HG02678 (cell line): Measurements from ENCODE around the gene NISCH.
A peak's percentile ranks its signal among the peaks of the same experiment; 100 is the strongest.

Experiments
- ATAC-seq: cut with Tn5 transposase; IDR thresholded peaks from one replicate; pipeline ENCODE4 v1.9.1; 2021; ENCODE audit warnings: mild to moderate bottlenecking, moderate library complexity; ENCODE audit not compliant: unreplicated experiment

NISCH gene

DNA sequence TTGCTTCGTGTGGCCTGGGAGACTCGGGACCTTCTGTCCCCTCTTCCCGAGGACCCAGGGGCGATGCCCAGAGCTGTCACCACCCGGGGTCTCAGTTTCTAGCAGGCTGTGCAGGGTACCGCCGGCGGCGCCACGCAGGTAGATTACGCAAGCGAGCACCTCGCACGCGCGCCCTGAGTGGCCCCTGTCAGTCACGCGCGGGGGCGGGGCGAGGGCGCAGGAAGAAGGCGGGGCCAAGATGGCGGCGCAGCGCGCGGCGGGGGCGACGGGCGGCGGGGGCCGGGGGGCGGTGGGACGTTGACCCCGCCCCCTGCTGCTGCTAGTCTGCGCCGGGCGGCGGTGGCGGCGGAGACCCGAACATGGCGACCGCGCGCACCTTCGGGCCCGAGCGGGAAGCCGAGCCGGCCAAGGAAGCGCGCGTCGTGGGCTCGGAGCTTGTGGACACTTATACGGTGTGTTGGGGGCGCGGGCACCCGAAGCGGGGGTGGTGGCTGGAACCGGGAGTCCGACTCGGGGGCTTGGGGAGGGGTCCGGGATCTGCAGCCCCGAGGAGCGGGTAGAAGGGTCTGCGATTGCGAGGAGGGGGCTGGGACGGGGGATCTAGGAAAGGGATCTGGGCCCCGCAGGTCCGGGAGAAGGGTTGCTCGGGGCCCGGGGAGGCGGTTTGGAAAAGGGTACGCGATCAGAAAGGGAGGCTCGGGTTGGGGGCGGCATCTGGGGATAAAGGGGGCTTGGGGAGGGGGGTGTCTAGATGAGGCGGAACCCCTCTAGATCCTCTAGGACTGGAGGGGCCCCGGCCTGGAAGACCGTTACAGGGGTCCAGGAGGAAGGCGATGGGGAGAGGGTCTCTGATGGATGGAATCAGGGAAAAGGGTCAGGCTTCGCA, at the start of gene NISCH:
Gene NISCH, plus strand, starts transcription at position 322 of the 886 bp plus-strand sequence. Its CDS starts 38 bp downstream, at position 360.
- ATAC-seq, result peak; percentile 77

DNA sequence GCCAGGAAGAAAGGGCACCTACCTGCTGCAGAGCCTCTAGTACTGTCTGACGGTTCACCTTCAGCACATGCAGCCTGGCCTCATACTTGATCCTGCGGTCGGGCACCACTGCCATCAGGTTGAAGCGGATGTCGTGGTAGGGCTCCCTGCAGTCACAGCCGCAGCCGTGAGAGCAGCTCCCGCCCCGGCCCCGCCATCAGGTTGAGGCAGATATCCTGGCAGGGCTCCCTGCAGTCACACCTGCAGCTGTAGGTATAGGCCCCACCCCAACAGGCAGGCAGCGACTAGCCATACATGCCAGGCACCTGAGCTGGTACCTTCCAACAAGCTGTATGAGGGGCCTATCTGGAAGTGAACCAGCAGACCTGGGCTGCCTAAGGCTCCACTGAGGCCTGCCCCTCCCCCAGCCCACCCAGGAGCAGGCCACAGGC, 49.2 kb upstream of the NISCH start:
- ATAC-seq, result no peak

DNA sequence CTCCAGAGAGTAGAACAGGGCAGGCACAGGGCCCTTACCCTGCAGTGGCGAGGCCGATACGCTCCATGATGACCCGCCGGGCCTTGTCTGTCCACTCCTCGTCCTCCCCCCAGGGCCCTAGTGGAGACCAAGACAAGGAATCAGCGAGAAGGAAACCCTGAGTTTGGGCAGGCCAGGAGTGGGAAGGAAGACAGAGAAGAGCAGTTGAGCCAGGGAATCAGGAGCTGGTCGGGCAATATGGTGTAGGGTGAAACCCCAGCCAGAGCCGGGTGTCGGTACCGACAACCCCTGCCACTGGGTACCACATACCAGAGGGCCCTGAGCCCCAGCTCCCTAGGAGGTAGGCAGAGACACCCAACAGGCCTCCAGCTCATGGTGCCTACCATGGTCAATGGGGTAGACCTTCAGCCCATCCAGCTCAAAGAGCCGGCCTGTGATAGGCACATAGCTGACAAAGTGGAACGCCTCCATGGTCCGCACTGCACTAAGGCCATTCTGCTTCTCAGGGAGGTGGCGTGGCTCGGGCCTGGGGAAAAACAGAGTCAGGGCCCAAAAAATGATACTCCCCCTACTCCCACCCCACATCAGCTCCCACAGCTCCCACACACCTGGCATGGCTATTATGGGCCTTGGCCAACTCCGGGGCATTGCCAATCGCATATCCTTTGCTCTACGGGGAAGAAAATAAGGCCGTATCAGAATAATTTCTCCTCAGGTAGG, 48.5 kb upstream of the NISCH start:
- no peak for ATAC-seq

DNA sequence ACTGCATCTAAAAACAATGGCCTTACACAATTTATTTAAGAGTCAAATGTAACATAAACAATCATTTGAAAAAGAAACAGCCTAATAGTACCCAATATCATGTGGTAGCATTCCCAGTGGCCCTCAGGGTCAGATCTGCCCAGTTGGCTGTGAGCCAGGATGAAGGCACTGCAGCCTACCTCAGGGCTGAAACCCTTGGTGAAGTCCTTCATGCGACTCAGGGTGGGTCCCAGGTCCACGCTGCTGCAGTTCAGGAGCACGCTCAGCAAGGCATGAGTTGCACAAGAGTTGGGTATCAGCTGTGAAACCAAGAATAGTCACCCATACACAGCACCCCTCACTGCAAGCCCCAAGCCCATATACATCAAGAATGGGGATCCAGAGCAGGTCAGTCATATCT, 47.6 kb upstream of the NISCH start:
- no peak for ATAC-seq

DNA sequence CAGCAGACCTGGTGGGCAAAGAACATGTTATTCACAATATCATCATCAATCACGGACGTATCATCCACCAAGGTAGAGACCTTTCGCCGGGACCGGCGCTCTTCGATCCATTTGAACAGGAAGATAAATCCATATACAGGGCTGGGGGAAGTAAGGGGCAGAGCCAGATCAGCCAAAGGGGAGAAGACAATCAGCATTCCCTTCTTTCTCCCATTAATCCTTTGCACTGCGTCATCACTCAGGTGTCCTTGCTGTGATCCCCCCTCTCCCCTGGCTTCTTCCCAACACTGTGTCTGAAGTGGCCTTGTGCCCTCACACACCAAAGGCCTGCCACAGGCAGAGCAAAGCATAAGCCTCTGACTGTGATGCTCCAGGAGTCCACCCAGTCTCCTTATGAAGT, 46.9 kb upstream of the NISCH start:
- no peak for ATAC-seq

DNA sequence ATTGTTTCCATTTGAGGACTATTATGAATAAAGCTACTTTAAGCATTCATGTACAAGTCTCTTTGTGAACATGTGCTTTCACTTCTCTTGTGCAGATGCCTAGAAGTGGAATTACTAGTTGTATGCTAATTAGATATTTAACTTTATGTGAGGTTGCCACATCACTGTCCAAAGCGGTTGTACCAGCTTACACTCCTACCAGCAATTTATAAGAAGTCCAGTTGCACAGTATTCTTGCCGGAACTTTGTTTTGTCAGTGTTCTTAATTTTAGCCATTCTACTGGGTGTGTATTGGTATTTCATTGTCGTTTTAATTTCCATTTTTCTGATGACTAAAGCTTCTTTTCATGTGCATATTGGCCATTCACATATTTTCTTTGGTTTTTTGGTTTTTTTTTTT, 39.6 kb upstream of the NISCH start:
- no peak for ATAC-seq

DNA sequence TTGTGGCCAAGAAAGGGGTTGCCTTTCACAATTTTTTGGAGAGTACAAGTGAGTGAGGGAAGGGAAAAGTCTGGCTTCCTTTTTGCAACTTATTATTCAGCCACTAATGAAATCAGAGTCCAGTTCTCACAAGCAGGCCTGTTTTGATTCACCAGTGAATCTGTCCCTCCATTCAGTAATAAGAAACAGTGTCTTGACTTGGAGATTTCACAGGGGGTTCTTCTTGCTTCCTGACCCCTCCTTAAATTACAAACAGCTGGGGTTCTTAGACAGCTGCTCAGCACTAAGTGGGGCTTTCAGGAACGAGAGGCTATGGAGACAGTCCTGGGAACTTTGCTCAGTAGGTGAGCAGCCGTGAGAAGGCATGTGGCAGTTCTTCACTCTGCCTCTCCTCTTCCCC, 35.0 kb upstream of the NISCH start:
- no peak for ATAC-seq

DNA sequence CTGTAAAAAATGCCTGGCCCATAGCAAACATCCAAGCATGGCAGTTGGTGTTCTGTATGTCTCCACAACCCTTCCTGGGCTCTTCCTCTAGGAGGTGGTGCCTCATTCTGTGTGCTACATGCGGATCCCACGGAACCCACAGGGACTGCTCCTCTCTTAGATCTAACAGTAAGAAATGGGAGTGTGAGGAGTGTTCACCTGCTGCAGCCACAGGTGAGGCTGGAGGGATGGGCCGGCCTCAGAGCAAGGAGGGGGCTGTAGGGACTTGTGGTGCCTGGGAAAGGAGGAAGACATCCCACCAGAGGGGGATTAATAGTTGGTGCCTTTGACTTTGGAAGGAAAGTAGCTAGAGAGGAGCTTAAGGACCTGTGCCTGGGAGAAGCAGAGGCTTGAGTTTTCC, 32.7 kb upstream of the NISCH start:
- no peak for ATAC-seq

DNA sequence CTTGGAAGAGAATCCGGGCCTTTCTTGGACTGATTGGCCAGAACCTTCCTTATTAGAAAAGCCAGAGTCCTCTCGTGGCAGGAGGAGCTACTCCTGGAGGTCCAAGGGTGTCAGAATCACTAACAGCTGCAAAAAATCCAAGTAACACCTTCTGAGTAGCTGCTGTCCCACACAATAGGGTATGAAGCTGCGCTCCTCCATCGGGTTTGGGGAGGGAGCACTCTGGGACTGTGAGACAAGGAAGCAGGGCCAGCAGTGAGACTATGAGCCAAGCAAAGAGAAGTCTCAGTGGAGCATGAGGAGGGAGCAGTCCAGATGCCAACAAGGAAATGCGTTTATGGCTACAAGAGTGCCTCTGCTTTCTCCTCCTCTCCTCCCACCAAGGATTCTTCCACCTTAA, 32.2 kb upstream of the NISCH start:
- ATAC-seq, result no peak

DNA sequence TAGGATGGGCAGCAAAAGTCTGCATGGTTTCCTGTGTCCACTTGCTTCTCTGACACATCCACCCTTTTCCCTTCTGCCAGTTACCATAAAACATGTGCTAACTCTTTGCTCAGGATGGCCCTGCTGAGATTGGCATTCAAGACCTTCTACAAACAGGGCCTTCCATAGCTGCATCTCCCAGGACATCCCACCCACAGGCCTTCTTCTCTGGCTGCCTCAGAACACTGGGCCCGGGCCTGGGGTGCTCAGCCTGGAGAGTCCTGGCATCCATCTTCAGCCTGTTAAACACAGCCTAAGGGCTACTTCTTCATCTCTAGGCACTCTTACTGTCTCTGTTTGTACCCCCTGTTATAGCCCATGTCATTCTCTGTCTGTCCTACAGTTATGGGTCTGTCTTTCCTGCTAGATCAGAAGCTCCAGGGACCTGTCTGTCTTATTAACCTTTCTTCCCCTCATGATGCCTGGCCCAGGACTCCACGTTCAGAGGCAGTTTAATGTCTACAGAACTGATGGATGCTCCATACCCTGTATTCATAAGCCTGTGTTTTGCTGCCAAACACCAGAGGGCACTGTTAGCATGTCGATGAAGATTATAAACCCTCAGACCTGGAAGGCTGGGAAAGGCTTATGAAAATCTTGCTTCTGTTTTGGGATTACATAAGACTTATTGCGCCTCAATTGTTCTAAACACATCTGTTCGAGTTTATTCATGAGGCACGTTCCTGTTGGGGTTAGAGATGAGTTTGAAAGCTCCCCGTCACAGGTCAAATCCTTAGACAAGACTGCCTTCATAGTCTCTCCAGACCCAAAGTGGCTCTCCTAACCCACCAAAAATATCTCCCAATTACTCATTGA, 27.0 kb upstream of the NISCH start:
- no peak for ATAC-seq

DNA sequence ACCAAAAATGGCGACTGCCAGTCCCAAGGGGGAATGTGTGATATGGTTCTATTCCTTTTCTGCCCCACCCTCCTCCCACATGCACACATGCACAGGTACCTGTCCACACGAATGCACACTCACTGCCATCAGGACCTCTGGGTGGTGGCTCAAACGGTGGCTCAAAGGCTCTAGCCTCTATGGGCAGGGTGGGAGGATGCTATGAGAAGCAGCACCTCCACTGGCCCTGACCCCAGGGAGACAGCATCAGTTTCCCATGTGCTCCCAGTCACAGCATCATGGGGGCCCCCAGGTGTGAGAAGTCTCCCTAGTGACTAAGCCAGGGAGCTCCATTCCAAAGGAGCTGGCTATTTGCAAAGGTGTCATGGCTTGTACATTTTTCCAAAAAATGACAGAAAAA, 26.4 kb upstream of the NISCH start:
- ATAC-seq, result no peak

DNA sequence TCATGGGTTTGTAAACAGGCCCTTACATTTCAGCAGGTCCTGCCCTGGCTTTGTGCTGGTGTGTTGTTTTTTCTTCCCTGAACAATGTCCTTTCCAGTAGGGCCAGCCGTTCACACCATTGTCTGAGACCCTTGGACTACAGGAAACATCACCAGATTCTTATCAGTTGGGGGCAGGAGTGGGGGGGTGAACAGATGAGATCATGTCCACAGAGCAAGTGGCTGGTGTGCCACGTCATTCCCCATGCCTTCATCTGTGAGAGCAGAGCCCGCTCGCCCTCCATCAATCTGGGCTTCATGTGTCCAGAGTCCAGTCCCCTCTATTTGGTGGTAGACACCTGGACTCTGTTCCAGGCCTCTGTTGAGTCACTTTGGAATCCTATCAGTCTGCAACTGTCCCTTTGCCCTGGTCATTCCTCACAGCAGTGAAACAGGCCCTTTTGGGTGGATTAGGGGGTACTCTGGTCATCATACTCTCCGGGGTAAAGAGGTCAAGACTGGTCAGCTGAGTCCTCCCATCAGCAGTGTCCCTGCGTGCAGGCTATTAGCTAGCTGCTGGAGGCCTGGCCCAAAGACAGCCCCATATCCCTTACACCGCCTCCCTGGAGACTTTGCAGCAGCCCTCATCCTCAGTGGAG, 25.5 kb upstream of the NISCH start:
- no peak for ATAC-seq

DNA sequence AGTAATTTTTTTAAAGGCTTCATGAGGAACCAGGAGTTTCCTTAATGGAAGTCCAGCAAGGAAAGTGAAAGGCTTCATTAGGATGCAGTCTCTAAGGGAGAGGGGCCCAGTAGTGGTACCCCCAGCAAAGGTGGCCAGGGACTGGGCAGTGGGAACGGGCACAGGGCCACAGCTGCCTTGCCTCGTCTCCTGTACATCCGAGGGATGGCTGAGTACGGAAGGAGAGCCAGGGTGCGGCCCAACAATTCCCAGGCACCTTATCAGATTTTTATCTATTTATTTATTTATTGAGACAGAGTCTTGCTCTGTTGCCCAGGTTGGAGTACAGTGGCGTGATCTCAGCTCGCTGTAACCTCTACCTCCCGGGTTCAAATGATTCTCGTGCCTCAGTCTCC, 25.0 kb upstream of the NISCH start:
- no peak for ATAC-seq

DNA sequence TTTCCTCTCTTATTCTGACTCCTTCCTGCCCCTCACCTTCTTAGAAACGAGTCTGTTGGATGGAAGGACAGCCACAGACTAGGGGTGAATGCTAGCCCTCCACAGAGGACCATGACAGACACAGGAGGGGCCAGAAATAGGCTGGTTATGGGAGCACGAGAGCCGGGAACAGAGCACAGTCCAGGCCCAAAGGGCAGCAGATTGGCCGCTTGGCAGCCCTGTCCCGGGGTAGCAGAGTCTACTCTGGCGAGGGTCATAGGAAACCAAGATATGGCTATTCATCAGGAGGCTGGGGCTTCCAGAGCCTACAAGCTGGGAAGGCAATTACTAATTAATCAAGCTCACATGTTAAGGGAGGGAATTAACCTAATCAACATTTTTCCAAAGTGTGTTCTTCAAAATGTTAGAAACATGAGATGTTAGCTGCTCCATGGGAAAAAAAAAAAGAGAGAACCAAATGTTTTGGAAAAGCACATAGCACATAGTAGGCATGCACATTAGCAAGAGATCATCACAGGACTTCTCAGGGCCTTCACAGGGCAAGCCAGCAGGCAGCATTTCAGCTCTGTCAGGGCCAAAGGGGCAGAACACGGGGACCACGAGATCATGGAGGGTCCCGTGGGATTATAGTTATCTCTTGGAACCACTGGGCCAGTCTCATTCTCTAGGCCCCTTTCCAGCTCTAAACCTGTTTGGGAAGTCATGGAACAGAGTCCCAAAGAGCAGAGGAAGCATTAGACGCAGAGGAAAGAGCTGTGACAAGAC, 23.8 kb upstream of the NISCH start:
- no peak for ATAC-seq

DNA sequence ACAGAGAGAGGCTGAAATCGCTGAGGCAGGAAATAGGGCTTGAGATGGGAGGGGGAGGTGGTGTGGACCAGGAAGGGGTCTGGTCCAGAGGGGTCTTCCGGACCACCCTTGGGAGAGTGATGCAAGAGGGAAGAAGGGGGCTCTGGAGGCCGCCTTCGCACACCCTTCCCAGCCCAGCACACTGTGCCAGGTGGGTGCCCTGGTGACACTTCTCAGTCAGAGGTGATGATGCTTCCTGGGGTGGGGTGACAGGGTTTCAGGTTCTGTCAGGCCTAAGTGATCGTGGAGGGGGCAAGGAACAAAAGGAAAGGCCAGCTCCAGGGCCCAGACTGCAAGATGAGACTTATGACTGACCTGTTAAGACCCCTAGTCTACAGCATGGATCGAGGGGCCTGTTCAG, 23.2 kb upstream of the NISCH start:
- no peak for ATAC-seq

DNA sequence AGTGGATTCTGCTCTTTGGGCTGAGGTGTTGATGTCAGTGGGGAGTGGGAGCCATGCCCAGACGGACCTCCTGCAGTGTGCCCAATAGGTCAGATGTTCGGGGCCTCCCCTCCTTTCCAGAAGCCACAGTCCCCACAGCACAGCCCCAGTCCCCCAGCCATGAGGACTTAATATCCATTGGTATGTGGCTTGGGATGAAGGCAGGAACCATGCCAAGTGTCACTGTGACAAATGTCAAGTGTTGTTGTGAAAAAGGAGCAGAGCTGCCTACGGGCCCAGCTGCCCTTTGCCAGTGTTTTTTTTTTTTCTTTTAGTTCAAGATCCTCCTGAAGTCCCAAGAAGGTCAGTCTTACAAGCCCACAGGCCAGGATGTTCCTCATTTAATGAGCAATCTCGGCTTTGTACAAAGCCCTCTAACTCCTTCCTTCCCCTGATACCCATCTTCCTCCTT, 22.7 kb upstream of the NISCH start:
- ATAC-seq, result no peak

DNA sequence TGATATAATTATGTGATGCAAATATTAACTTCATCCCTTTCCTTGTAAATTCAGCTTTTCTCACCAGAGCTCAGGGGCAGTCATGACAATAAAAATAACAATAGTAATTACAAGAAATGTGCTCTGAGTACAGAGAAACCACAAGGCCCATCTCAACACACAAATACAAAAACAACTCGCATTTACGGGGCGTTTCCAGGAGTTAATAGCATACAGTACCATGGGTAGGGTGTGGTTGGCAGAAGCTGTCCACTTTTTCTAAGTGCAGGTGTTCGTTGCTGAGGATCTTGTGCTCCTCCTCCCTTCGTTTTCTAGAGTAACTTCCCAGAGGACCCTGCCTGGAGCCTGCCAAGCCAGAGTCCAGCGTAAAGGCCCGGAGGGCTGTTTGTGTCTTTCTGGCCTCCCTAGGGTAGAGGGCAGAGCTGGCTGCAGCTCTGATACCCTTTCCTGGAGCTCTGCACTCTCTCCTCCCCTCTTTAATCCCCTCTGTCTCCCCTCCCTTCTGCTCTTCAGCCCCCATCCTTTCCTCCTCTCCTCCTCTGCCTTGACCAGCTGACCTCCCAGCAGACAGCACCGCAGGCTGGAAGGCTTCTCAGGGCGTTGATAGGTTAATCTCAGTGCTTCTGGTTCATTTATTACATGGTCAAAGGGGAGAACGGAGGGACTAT, 21.9 kb upstream of the NISCH start:
- no peak for ATAC-seq

DNA sequence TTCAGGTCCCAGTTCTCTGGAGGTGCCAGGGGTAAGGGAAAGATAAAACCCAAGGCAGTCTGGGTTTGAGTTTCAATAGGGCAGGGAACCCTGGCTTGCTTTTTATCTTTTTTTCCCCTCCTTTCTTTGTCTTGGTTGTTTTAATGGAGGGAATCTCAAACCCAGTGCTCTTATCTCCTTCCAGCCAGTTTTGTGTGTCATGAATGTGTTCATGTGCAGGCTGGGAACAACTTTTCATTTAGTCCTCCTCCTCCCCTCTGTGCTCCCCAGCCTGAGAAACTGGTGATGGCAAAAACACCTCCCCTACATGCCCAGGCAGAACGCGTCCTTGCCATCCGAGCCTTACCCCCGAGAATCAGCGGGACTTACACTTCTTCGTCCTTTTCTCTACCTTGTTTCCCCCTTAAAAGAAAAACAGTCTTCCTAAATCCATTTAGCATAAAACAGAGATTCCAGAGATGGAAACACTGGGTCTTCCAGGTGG, 21.4 kb upstream of the NISCH start:
- no peak for ATAC-seq

DNA sequence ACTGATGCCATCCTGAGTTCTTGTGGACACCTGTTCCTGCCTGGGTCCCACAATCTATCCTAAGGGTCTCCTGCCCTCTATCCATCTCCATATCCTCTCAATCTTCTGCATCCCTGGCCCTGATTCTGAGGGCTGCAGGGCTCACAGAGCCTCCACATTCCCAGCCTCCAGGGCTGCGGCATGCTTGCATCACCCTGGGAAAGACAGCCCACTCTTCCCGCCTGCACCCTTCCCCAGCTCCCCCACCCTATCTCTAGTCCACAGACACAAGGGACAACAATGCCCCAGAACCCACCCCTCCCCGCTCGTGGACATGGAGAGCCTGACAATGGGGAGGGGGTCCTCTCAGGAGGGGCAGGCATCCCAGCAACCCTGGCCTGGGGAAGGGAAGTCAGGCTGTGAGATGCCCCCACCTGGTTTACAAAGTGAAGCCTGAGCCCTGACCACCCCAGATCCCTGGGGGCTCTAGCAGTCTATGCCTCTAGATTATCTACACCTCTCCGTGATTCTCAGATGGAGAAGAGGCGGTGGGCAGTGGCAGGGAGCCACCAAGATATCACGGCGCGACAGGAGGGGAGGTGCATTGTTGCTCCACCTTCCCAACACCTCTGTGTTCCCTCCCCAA, 20.8 kb upstream of the NISCH start:
- no peak for ATAC-seq
